Mesendoderm (in vitro differentiated cells): Measurements from ENCODE around the gene SUZ12.
"Not testable (repeated sequence)": the region's sequence is repeated elsewhere in the genome, so short reads cannot be mapped to it uniquely, and the experiment has no call there.

Experiments used
- DNase-seq: peaks from one replicate; pipeline ENCODE4 v3.0.0; 2013
- H2AK5ac ChIP-seq: 2 replicates; pipeline ENCODE4 v1.6.1; 2013; ENCODE audit warnings: low read length, inconsistent platforms
- H2BK120ac ChIP-seq: 2 replicates; pipeline ENCODE4 v1.6.1; 2013; ENCODE audit warnings: low read depth, mild to moderate bottlenecking, low read length, moderate library complexity, mixed read lengths
- H2BK15ac ChIP-seq: replicated peaks from 2 replicates; pipeline ENCODE4 v1.6.1; 2013; ENCODE audit warnings: low read depth, mild to moderate bottlenecking, moderate library complexity
- H2BK5ac ChIP-seq: 2 replicates; pipeline ENCODE4 v1.6.1; 2013; ENCODE audit warnings: low read length, inconsistent platforms
- H3K18ac ChIP-seq: 2 replicates; pipeline ENCODE4 v1.6.1; 2013; ENCODE audit warnings: mild to moderate bottlenecking, low read length, mixed read lengths
- H3K23ac ChIP-seq: one replicate; pipeline ENCODE4 v1.6.1; 2013; ENCODE audit warnings: low read length
- H3K27ac ChIP-seq: 2 replicates; pipeline ENCODE4 v1.5.1; 2013; ENCODE audit warnings: low read depth, mild to moderate bottlenecking, inconsistent platforms, low read length, moderate library complexity
- H3K27me3 ChIP-seq: 2 replicates; pipeline ENCODE4 v1.6.1; 2013; ENCODE audit warnings: low read length, control low read depth, mild to moderate bottlenecking, inconsistent platforms; ENCODE audit not compliant: insufficient read depth, poor library complexity
- H3K36me3 ChIP-seq: 2 replicates; pipeline ENCODE4 v1.6.1; 2013; ENCODE audit warnings: low read length, inconsistent platforms; ENCODE audit not compliant: control insufficient read depth, insufficient read depth
- H3K4ac ChIP-seq: one replicate; pipeline ENCODE4 v1.6.1; 2013; ENCODE audit warnings: low read depth, mild to moderate bottlenecking, low read length, moderate library complexity
- H3K4me1 ChIP-seq: 2 replicates; pipeline ENCODE4 v1.6.1; 2013; ENCODE audit warnings: low read depth, low read length, inconsistent platforms; ENCODE audit not compliant: control insufficient read depth
- H3K4me2 ChIP-seq: 2 replicates; pipeline ENCODE4 v1.6.1; 2013; ENCODE audit warnings: low read length
- H3K4me3 ChIP-seq: 2 replicates; pipeline ENCODE4 v1.5.1; 2013; ENCODE audit warnings: mild to moderate bottlenecking, low read length
- H3K56ac ChIP-seq: one replicate; pipeline ENCODE4 v1.6.1; 2013; ENCODE audit warnings: low read length
- H3K79me1 ChIP-seq: 2 replicates; pipeline ENCODE4 v1.6.1; 2013; ENCODE audit warnings: low read length, inconsistent platforms
- H3K79me2 ChIP-seq: 2 replicates; pipeline ENCODE4 v1.6.1; 2013; ENCODE audit warnings: mild to moderate bottlenecking, low read length; ENCODE audit not compliant: control insufficient read depth, insufficient read depth
- H3K9ac ChIP-seq: 2 replicates; pipeline ENCODE4 v1.6.1; 2013; ENCODE audit warnings: low read length, inconsistent platforms
- H4K5ac ChIP-seq: one replicate; pipeline ENCODE4 v1.6.1; 2013; ENCODE audit warnings: low read length
- H4K8ac ChIP-seq: one replicate; pipeline ENCODE4 v1.6.1; 2013; ENCODE audit warnings: low read depth, mild to moderate bottlenecking, control low read depth, low read length, moderate library complexity
- WGBS: extraction: QIAGEN DNeasy Blood & Tissue Kit; methylation state at CpG from one replicate; pipeline ENCODE4 v1.1.7; 2013; ENCODE audit warnings: low lambda C conversion rate, missing lambda C conversion rate; ENCODE audit not compliant: insufficient coverage; ENCODE audit errors: extremely low coverage; 5-methylcytosine and 5-hydroxymethylcytosine counted together

SUZ12 gene

DNA sequence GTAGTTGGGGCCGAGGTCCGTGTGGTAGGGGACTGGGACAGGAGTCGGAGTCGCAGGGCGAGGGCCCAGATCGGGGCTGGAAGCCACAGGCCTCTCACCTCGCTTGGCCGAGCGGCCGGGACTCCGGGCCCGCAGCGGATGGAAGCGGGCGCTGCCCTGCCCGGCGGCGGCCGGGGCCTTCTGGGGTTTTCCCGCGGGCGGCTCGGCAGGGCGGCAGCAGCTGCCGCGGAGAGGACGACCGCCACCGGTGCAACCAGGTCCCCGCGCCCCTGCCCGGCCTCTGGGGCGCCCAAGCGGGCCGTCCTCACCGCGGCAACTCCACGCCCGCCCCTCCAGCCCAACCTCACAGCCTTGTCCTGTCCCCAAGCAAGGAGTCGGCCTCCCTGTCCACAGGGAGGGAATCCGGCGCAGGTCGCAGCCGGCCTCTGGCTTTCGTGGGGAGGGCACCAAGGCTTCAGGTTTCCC, 19.7 kb upstream of the SUZ12 start:
- no peak overlapping the region for H2BK120ac ChIP-seq
- H3K4me3 ChIP-seq, result no peak overlapping the region
- no peak overlapping the region for H3K56ac ChIP-seq
- no peak overlapping the region for H3K4me2 ChIP-seq
- no peak overlapping the region for H2BK5ac ChIP-seq
- H3K4me1 ChIP-seq, result no peaks in the 10 kb centered on the region
- H3K27me3 ChIP-seq, result no peaks in the 10 kb centered on the region
- H3K27ac ChIP-seq, result no peak overlapping the region
- no peak overlapping the region for H2AK5ac ChIP-seq
- no peak for DNase-seq
- H3K9ac ChIP-seq, result no peak overlapping the region
- H3K79me1 ChIP-seq, result no peaks in the 10 kb centered on the region
- H3K4ac ChIP-seq, result no peak overlapping the region
- H3K36me3 ChIP-seq, result no peaks in the 10 kb centered on the region
- H3K79me2 ChIP-seq, result no peaks in the 10 kb centered on the region
- H4K8ac ChIP-seq, result no peak overlapping the region
- no peak overlapping the region for H3K18ac ChIP-seq
- no peak overlapping the region for H3K23ac ChIP-seq
- H4K5ac ChIP-seq, result no peak overlapping the region
- no CpG with 5 or more reads among the region's 45 CpGs for WGBS
- H2BK15ac ChIP-seq, result no peak overlapping the region

- H3K36me3 ChIP-seq, DNase-seq, H3K27me3 ChIP-seq, H3K18ac ChIP-seq, H2BK15ac ChIP-seq, H4K5ac ChIP-seq, H3K4me1 ChIP-seq, H3K9ac ChIP-seq, H2AK5ac ChIP-seq, H3K4me3 ChIP-seq, H3K4me2 ChIP-seq, H3K4ac ChIP-seq, H3K56ac ChIP-seq, H3K79me1 ChIP-seq, H3K27ac ChIP-seq, H3K79me2 ChIP-seq, H4K8ac ChIP-seq, H2BK5ac ChIP-seq, H2BK120ac ChIP-seq, H3K23ac ChIP-seq: not testable (repeated sequence)
- 100% methylated on average over 3 of the region's 13 CpGs for WGBS
Measured at GRCh38 chr17:31917721-31918120, 19.1 kb upstream of the SUZ12 start.

GRCh38 chr17:31918701-31919128, 18.1 kb upstream of the SUZ12 start:
- H3K4ac ChIP-seq, result no peak overlapping the region
- H3K4me3 ChIP-seq, result no peak overlapping the region
- H4K5ac ChIP-seq, result no peak overlapping the region
- H3K9ac ChIP-seq, result no peak overlapping the region
- no CpG with 5 or more reads among the region's 4 CpGs for WGBS
- no peak for DNase-seq
- no peaks in the 10 kb centered on the region for H3K79me2 ChIP-seq
- H4K8ac ChIP-seq, result no peak overlapping the region
- no peaks in the 10 kb centered on the region for H3K27me3 ChIP-seq
- H3K18ac ChIP-seq, result no peak overlapping the region
- H3K27ac ChIP-seq, result no peak overlapping the region
- no peaks in the 10 kb centered on the region for H3K36me3 ChIP-seq
- no peak overlapping the region for H3K23ac ChIP-seq
- no peak overlapping the region for H2BK15ac ChIP-seq
- H2AK5ac ChIP-seq, result no peak overlapping the region
- H3K4me1 ChIP-seq, result no peaks in the 10 kb centered on the region
- no peak overlapping the region for H3K4me2 ChIP-seq
- no peaks in the 10 kb centered on the region for H3K79me1 ChIP-seq
- H3K56ac ChIP-seq, result no peak overlapping the region
- no peak overlapping the region for H2BK120ac ChIP-seq
- no peak overlapping the region for H2BK5ac ChIP-seq

- no peak overlapping the region for H3K4me3 ChIP-seq
- no peak overlapping the region for H3K18ac ChIP-seq
- H3K4ac ChIP-seq, result no peak overlapping the region
- no peaks in the 10 kb centered on the region for H3K27me3 ChIP-seq
- no peak overlapping the region for H3K9ac ChIP-seq
- no peak overlapping the region for H2BK5ac ChIP-seq
- no peaks in the 10 kb centered on the region for H3K36me3 ChIP-seq
- H2AK5ac ChIP-seq, result no peak overlapping the region
- no peak overlapping the region for H4K8ac ChIP-seq
- H3K27ac ChIP-seq, result no peak overlapping the region
- H2BK120ac ChIP-seq, result no peak overlapping the region
- 100% methylated on average over 2 of the region's 10 CpGs for WGBS
- no peaks in the 10 kb centered on the region for H3K79me1 ChIP-seq
- no peaks in the 10 kb centered on the region for H3K79me2 ChIP-seq
- no peak overlapping the region for H4K5ac ChIP-seq
- no peak overlapping the region for H3K56ac ChIP-seq
- H3K23ac ChIP-seq, result no peak overlapping the region
- no peak overlapping the region for H3K4me2 ChIP-seq
- no peak for DNase-seq
- no peak overlapping the region for H2BK15ac ChIP-seq
- no peaks in the 10 kb centered on the region for H3K4me1 ChIP-seq
Measured at GRCh38 chr17:31919802-31920525, 16.8 kb upstream of the SUZ12 start.

DNA sequence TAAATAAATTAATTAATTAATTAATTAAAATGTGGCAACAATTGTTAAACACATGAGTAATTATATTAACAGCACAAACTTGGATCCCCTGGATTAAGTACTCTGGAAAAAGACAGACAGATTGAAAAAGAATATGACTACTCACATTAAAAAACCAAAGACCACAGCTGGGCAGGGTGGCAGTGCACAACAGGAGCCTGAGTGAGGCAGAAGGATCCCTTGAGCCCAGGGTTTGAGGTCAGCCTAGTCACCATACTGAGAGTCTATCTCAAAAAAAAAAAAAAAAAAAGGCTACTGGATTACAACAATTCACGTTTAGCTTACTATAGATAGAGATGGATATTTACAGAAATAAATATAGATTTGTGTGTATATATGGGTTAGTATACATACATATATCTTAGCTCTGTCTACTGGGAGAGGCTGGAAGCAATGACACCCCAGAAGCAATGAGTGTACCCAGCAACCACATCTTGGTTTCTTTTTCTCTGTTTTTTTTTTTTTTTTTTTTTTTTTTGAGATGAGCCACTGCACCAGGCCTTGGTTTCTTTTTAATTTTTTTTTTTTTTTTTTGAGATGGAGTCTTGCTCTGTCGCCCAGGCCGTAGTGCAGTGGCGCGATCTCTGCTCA, 10.6 kb upstream of the SUZ12 start:
- no peak overlapping the region for H4K8ac ChIP-seq
- no CpG with 5 or more reads among the region's 5 CpGs for WGBS
- H4K5ac ChIP-seq, result no peak overlapping the region
- no peak overlapping the region for H3K56ac ChIP-seq
- H3K27ac ChIP-seq, result no peak overlapping the region
- no peaks in the 10 kb centered on the region for H3K4me1 ChIP-seq
- no peak for DNase-seq
- no peak overlapping the region for H2BK120ac ChIP-seq
- no peak overlapping the region for H2BK5ac ChIP-seq
- no peak overlapping the region for H2BK15ac ChIP-seq
- H2AK5ac ChIP-seq, result no peak overlapping the region
- H3K36me3 ChIP-seq, result no peaks in the 10 kb centered on the region
- no peak overlapping the region for H3K4me3 ChIP-seq
- H3K4me2 ChIP-seq, result no peak overlapping the region
- H3K18ac ChIP-seq, result no peak overlapping the region
- no peaks in the 10 kb centered on the region for H3K79me2 ChIP-seq
- H3K79me1 ChIP-seq, result no peaks in the 10 kb centered on the region
- H3K23ac ChIP-seq, result no peak overlapping the region
- H3K9ac ChIP-seq, result no peak overlapping the region
- H3K4ac ChIP-seq, result no peak overlapping the region
- H3K27me3 ChIP-seq, result no peaks in the 10 kb centered on the region
